Umbilical cord (tissue), 2 donors: Measurements from ENCODE around the gene DDRGK1. TPM values are rescaled to one million over a fixed set of nuclear protein-coding genes. Genes with fewer than 3 reads are reported as not detected.

Experiments
- DNase-seq: peaks from one replicate; pipeline ENCODE4 v3.0.0-alpha.2; 2015; ENCODE audit warnings: low spot score
- total RNA-seq: library from RNA; depleted of rRNA; stranded (reverse); fragments of >200 nt; gene quantifications from one replicate; pipeline ENCODE4 v1.2.3, GENCODE V29; 2014; ENCODE audit warnings: low replicate concordance; ENCODE audit not compliant: insufficient read depth

The DDRGK1 gene
- total RNA-seq, 1 donor from 2014 or later, result 14.4 TPM

DNA sequence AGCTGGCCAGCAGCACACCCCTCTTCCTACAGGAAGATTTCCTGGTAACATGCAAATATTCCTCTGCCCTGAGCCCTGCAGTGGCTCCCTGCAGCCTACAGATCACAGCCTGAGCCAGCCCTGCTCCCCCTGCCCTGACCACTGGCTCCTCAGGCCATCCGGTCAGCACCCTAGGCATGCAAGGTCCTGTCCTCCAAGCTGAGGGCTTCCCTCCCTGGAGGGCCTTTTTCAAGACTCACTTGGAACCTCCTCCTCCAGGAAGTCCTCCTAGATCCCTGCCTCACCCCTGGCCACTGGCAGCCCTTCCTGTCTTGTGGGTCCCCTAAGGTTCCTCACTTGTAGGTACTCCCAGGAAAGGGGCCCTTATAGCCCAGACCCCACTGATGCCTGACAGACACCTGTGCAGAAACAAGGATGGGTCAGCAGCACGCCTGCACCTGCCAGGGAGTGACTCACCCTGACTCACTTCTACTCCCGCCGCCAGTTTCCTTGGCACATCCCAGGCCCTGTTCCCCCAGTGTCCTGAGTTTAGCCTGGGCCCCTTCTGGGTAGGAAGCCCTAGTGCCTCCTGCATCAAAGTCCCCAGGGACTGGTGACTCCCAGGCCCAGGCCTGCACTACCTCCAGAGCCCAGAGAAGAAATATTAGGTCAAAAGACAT is 31.3 kb upstream of the DDRGK1 start:
- DNase-seq, result no peak

DNA sequence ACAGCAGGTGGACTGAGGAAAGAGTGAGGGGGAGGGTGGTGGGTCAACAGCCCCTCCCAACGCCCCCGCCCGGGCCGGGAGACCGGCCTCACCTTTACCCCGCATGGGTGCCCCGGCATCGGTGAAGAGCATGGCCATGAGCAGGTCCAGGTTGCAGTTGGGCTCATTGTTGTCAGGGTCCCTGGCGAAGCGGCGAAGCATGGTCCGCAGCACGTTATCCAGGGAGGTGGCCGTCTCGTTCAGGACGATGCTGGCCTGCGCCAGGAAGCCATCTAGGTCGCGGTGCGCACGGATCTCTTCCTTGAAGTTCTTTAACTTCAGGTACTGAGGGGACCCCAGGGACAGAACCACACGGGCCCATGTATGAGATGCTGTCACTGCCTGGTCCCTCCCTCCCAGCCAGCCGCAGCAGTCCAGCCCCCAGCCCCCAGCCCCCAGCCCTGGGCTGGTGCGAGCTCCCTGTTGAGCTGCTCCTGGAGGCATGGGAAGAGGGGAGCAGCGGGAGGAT is 29.6 kb upstream of the DDRGK1 start:
- DNase-seq, result no peak

DNA sequence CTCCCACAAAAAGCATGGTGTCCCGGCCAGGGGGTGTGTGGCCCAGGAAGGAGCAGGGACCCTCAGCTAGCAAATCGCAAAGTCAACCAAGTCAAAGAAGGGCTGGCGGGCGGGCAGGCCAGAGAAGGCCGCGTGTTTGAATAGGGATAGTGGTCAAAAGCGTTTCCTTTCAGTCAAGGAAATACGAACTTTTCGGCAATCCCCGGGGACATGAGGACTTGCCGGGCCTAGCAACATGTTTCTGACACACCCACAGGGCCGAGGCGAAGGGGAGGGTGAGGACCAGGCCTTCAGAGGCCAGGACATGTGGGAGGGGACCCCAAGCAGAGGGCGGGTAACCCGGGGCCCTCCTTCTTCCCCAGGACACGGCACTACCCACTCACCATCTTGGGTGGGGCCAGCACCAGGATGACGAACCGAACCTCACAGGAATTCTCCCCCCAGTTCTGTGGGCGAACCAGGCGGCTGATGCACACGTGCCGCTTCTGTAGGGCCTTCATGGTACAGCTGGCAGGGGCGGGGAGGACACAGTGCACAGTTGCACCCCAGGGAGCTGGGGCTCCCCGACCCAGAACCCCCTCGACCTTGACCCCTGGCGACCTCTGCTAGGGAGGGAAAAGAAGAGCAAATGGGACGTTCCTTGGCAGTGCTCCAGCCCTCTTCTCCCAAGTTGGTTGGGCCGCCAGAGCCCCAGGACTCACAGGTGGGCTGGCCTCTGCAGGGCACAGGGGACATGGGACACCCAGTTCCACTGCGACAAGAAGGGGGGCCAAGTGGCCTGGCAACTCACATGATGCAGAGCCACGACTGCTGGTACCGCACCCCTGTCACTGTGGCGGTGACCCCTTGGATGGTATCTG is 28.9 kb upstream of the DDRGK1 start:
- no peak for DNase-seq

DNA sequence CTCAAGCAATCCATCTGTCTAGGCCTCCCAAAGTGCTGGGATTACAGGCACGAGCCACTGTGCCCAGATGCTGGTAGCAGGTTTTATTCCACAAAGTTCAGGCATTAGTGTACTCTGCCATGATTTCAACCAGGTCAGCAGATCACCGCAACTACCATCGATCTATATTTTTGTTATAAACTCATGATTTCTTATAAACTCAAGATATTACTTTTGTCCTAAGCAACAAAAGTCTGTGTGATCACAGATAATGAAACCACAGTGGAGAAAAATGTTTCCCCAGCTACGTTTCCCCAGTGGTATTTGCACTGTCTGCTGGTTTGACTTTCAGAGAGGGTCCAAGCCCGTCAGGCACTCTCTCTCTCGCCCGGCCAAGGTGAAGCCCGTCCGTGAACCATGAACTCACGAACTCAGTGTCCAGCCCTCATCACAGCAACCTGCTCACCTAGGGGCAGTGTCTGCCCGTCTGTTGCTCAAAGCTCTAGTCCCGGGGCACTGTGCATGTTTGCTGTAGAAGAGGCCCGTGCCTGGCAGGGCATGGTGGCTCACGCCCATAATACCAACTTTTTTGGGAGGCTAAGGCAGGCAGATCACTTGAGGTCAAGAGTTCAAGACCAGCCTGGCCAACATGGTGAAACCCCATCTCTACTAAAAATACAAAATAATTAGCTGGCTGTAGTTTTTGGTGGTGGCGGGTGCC is 27.6 kb upstream of the DDRGK1 start:
- no peak for DNase-seq

DNA sequence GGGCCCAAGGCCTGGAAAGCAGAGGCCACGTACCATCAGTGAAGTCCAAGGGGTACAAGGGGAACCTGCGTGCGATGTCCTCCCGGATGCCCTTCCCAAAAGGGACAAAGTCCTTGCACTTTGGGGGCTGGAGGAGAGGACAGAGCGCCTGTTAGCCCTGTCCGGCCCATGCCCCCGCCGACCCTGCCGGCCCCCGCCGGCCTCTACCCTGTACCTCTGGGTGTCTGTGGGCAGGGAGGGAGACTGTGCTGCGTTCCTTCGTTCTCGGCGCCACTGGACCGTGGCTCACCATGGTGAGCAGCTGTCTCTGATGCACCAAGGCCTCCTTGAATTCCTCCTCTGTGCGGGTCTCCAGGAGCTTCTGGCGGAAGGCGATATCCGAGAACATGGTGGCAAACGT is 26.6 kb upstream of the DDRGK1 start:
- no peak for DNase-seq

DNA sequence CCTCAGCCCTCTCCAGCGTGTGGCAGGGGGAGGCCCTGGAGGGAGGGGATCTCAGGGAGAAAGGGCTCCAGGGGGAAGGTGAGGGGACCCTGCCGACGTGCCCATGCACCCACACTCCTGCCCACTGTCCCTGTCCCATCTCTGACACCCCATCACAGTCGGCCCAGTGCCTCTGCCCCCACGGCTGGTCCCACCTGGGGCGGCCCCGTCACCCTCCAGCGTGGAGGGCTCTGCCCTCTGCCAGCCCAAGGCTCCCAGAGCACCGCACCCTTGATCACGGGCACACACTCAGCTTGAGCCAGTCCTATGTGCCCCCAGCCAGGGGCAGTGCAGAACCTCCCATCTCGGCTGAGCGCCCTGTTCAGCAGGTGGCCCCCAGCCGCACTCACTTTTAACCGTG is 25.3 kb upstream of the DDRGK1 start:
- no peak for DNase-seq

DNA sequence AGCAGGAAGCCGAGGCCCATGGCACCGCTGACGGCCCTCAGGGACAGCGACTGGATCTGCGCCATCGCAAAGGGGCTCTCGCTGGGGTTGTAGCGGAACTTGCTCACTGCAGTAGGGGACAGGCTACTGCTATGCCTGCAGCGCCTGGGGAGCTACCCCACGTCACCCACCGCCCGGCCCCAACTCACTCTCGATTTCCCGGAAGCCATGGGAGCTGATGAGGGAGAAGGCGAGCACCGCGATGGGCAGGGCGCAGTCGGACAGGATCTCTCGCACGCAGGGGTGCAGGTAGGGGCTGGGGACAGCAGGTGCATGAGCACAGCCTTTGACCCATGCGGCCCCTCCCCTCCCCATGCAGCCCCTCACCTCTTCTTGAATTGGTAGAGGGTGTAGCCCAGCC is 24.7 kb upstream of the DDRGK1 start:
- no peak for DNase-seq

DNA sequence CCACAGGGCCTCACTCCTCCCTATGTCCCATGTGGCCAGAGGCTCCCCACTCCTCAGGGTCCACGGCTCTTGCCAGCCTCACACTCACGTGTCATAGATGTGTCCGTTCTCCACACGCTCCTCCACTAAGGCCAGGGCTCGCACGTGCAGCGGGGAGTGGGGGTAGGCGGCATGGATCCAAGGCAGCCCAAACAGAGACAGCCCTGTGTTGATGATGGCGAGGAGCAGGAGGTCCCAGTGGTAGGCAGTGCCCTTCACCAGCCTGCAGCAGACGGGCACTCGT is 24.2 kb upstream of the DDRGK1 start:
- no peak for DNase-seq

DNA sequence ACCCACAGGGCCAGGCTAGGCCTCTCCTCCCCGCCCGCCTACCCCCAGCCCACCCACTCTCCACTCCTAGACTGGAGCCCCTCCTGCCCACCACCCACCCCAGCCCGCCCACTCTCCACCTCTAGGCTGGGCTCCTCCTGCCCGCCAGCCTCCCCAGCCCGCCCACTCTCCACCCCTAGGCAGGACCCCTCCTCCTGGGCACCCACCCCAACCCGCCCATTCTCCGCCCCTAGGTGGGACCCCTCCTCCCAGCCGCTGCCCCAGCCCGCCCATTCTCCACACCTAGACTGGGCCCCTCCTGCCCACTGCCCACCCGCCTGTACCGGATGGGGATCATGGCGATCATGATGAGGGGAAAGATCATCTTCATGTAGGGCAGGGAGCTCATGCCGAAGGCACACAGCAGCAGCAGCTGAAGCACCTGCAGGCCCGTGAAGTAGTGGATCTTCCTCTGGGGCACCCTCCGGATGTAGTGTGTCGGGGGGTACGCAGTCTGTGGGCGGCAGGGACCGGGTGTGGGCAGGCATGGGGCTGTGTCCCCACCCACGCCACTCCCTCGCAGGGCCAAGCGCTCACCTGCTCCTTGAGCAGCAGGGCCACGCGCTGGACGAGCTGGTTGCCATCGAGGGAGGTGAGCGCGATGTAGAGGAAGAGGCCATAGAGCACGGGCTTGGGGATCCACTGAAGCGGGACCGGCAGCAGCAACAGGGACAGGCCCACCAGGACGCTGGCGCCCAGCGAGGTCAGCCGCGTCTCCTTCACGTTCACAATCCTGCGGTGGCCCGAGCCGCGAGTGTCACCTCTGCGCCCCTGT is 23.7 kb upstream of the DDRGK1 start:
- DNase-seq, result no peak

DNA sequence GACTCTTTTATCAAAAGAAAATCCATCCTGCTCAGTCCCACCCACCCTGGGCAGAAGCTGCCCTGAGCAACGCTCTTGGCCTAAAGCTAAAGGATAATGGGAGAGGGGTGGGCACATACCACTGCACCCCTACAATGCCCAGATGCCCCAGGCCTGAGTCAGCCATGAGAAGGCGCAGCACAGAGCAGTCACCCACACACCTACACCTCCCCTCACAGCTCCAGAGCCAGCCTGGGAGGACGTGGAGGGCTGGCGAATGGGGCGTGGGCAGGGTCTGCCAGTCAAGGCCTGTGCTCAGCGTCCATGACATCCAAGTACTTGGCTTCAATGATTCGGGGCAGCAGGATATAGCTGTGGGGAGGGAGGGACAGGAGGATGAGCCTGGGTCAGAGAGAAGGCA is 23.0 kb upstream of the DDRGK1 start:
- no peak for DNase-seq

DNA sequence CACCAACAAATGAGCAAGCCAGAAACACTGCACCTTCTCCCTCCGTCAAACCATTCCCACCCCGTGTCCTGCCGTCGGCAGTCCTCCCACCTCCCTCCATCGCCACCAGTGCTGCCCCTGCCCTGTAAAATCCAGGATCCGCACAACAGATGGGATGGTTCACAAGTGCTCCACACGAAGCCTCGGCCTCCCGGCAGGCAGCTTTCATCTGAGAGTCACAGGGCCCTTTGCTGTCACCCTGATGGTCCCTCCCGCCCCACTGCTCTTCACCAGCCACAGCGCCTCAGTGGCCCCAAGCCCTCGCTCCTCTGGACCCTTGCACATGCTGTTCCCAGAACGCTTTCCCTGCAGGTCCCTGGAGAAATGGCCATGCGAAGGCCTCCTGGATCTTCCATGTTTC is 22.4 kb upstream of the DDRGK1 start:
- no peak for DNase-seq

DNA sequence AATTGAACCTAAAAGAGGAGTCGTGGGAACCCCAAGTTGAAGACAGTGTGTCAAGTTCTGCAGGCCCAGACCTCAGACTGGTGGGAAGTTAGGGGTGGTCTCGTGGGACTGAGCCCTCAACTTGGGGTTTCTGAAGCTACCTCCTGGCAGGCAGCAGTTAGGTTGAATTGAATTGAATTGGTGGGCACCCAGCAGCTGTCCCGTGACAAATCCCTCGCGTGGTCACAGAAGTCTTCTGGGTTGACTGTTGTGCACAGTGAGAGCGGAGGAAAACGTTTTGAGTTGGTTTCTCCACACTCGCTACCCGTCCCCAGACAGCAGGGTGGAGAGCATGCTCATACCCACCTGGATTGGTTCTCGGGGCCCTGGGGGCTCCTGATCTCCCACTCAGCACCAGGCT is 21.6 kb upstream of the DDRGK1 start:
- DNase-seq, result no peak

DNA sequence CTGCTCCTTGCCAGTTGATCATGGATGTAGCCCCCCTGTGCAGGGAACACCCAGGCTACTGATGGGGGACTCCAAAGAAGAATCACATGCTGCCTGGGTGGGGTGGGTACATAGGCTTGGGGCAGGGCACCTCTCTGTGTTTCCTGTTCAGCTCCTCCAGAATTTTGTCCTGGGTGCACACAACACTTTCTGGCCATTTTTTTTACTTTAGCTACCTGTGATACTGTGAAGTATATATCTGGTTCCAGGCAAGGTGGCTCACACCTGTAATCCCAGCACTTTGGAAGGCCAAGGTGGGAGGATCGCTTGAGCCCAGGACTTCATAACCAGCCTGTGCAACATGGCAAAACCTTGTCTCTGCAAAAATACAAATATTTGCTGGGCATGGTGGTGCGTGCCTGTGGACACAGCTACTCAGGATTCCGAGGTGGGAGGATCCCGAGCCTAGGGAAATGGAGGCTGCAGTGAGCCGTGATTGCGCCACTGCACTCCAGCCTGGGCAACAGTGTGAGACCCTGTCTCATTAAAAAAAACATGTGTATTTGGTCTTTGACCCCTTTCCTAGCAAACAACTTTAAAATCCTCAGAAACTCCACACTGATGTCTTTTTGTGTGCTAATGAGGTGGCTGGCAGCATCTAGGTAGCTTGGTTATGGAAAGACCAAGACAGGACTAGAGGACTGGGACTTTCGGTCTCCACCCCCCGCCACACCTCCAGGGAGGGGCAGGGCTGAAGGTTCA is 20.4 kb upstream of the DDRGK1 start:
- DNase-seq, result no peak

DNA sequence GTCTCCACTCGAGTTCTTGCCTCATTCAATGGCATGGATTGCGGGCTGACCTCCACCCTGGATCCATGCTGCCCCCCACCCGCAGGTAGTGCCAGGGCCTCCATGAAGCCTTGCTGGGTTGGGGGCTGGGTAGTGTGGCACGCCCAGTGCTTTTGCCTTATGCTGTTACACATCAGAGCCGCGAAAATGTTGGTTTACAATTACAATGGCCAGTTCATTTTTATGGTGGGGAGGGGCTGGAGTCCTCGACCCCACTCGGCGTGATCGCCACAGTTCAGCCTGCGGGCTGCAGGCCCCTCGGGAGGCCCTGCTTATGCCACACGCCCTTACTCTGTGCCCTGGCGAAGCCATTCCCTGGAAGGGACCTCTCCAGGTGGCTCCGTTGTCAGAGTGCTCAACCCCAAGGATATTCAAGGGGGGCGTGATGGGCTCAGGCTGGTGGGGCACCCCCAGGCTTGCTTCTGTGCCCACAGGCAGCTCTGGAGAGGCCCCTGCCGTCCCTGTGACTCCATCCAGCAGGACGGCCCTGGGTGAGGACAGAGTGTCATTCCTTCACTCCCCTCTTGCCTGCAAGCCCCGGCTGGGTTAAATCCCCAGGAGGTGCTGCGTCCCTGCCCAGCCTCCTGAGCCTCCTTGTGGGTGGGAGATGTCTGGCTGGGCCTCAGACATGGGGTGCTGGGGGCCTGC is 19.7 kb upstream of the DDRGK1 start:
- no peak for DNase-seq

DNA sequence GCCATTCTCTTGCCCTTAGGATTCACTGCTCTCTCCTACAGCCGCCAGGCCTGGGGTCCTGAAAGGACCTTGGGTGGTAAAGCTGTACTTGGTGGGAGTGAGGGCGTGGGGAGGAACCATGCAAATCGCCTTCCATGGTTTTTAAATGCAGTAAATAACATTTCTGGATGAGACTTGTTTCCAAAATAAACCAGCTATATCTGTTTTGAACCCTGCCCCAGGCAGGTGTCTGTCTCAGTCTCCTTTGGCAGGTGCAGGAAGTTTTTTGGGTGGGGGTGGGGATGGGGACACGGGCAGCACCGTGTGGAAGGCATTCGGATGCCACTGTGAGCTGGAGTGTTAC is 19.1 kb upstream of the DDRGK1 start:
- no peak for DNase-seq

DNA sequence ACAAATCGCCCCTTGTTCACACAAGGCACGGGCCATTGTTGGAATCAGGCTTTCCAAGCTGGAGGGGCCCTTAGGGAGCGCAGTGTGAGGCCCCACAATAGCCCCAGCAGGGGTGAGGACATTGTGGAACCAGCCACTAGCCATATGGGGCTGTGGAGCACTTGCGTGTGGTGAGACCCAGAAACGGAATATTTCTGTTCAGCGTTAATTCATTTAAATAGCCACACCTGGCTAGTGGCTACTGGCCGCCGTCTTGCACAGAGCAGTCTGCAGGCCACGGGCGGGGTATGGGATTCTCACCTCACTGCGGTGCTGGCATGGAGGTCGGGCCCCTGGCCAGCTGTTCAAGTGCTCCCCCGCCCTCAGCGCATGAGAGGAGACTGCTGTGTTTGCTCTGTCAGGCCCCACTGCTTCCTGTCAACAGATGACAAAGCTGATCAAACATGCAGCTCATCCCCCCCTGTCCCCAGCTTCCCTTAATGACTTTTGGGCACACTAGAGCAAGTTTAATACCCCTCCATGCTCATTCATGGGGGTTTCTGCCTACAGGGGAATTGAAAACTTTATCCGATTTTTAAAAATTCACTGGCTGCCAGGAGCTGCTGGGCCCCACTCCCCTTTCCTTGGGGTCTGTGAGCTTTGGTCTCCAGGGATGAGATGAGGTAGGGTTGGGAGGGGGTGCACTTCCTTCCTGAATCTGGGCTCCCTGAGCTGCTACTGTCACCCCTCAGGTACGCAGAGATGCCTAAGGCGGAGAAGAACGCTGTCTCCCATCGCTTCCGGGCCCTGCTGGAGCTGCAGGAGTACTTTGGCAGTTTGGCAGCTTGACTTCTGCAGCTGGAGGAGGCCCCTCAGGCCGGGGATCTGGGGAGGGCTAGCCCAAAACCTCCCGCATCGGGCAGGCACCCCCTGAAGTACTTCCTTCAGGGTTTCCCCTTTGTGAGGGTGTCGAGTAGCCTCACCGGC is 18.4 kb upstream of the DDRGK1 start:
- DNase-seq, result no peak

DNA sequence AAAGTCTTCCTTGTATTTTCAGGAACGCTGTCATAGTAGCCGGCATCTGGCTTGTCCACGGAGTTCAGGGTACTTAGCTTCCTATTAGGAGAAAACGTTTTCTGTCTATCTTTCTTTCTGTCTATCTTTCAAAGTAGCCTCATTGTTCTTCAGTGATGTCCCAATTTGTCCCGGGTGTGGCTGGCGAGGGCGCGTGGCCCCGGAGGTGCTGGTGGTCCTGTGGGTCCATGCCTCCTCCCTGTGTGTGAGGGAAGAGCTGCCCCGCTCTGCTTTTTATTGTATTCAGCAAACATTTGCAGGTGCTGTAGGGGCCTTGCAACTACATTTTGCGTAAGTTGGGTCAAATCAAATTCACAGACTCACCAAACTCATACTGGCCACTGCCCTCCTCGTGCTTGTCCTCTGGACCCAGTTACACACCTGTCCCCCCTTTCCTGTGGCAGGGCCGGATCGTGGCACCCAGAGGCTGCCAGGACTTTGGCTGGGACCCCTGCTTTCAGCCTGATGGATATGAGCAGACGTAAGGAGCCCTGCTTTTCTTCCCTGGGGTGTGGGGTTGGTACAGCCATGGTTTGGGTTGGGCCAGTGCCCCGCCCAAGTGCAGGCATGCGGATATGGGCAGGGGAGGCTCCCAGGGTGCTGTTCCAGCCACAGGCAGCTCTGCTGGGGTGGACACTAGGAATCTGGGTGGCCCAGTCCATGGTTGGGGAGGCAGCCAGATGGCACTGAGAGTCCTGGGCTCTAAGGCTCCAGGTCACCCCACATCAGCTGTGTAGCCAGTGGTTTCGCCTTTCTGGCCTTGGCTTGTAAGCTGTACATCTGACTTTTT is 17.1 kb upstream of the DDRGK1 start:
- no peak for DNase-seq

DNA sequence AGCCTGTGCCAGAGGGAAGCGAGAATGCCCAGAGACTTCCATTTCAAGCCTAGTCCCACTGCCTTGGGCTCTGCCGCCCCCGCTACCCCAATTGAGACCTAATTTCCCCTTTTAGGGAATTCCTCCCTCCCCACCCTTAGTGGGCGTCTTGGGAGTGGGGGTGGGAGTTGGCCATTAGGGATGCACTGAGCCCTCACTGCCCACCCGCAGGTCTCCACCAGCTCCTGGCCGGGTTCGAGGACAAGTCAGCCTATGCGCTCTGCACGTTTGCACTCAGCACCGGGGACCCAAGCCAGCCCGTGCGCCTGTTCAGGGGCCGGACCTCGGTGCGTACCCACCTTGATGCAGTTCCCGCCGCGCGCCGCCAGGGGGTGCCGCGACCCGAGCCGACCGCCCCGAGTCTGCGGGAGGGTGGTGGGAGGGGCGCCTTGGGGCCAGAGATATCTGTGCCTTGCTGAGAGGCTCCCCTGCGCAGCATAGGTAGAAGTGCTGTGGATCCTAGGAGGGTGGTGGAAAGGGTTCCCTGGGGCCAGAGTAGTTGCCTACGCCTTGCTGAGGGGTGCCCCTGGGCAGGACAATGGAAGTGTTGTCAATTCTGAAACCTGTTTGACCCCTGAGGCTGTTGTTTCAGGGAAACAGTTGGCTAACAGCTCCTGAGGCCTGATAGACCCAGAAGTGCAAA is 14.0 kb upstream of the DDRGK1 start:
- no peak for DNase-seq
